Measurements from ENCODE around the gene ADGRF1. TPM values are rescaled to one million over a fixed set of nuclear protein-coding genes. Genes with fewer than 3 reads are reported as not detected.

The ADGRF1 gene
- total RNA-seq, 4 donors from 2014 or later: not detected

DNA sequence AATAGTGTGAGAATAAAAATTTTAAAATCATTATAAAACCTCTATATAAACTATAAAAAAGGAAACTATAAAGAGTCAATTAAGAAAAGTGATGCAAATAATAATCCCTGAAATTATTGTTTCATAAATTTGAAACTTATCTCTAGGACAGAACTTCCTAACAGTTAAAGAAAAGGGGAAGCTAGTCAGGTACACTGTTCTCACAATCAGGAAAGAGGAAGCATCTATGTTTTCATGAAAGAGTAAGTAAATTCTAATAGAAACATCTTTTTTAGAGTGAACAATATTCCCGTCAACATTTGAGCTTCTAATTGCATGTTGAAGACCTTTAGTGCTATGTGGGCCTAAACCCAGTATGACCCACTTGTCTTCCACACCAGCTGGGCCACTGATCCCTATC, 1.2 kb upstream of the ADGRF1 start:
- no peak for TF ChIP-seq CTCF (IDR thresholded peaks at IDR 0.05; ENCODE audit: low read depth)

DNA sequence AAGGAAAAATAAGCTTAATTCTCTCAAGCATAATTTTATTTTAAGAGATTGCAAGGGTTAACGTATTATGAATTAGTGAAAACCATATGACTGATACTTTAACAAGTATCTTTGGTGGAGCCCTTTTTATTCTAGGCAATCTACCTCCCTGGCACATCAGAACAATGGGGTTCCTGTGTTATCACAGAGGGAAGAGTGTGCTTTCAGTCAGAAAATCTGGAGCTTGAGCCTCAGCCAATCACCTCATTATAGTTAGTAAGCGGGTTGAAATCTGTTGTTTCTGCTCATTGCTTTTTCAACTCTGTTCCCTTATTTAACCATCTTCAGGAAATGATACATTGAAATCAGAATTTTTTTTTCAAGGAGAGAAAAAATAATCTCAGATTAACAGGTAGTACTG, 391 bp downstream of the ADGRF1 start:
- TF ChIP-seq CTCF (IDR thresholded peaks at IDR 0.05; ENCODE audit: low read depth): no peak

DNA sequence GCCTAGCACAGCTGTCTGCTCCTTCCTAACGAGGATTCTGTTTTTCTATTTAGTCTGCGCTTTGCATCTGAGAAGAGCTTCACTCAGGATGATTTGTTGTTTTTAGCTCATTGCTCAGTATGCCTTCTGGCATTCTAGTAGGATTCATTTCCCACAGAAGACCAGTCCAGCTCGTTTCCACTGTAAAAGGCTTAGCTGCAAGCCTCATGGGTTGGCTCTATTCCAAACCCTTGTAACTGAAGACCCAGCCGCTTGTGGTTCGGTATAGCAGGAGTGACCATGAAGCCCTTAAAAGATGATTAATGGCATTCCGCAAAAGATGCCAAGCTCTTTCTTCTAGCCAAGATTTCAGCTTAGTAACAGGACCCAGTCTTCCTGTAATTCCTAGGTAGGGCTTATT, 7.2 kb downstream of the ADGRF1 start:
- TF ChIP-seq CTCF (IDR thresholded peaks at IDR 0.05; ENCODE audit: low read depth): no peak

GRCh38 chr6:47034421-47034820, 7.7 kb downstream of the ADGRF1 start:
- TF ChIP-seq CTCF (IDR thresholded peaks at IDR 0.05; ENCODE audit: low read depth): no peak

DNA sequence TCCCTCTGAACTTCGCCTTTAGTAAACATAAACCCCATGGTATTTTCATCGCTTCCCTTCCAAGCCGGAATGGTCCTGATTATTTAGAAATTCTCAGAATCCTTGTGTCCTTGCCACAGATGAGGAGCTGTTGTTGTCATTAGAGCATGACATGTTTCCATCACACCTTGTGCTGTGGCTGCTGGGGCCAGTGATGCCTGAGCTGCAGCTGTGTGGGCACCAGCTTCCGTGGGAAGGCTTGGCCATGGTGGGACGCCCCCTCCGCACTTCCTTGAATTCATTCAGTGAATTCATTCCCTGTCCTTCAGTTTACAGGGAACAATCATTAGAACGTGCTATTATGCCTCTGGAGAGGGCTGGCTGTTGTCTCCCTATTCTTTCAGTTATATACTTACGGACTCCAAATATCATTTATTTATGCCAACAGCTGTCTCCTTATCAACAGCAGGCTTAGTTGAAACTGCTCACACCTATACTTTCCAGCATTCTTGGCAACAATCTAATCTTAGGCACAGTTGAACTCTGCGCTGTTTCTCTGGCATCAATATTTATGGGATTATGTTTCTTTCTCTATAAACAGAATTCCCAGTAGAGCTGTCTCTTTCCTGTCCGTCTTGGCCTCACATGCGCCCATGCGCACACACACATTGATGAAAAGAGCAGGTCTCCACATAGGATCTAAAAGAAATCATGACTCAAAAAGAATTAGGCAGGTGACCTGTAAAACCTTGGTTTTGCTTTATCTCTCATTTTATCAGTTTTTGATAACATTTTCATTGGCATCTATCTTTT, 9.0 kb downstream of the ADGRF1 start:
- TF ChIP-seq CTCF (IDR thresholded peaks at IDR 0.05; ENCODE audit: low read depth): no peak

GRCh38 chr6:47031656-47032055, 10.5 kb downstream of the ADGRF1 start:
- TF ChIP-seq CTCF (IDR thresholded peaks at IDR 0.05; ENCODE audit: low read depth): no peak

DNA sequence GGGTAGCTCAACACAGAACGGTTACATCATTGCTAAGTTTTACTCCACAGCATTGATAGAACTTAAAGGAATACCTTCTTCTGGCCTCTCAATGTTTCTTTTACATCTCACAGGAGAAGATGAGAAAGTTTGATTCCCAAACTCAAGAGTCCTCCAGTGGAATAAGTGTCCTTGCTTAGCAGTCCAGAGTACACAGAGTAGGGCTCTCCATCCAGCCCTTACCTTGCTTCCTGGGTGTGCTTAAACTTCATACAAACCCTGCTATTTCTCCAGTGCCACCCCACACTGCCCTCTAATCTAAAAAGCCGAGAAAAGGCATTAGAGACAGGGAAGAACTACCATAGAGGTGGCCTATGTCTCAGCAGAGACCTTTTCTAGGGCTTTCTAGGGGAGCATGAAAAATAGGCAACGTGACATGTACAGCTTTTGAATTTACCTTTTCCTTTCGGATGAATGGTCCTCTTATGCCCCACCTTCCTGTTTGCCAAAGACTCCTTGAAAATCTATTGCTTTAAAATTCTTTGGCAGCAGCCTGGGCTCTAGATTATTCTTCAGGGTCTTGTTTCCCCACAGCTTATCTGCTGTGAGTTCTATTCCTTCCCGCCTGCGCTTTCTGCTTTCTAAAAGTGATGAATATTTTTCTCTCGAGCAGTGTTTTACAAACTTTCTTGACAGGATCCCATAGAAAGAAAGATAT, 12.1 kb downstream of the ADGRF1 start:
- no peak for TF ChIP-seq CTCF (IDR thresholded peaks at IDR 0.05; ENCODE audit: low read depth)

All from subcutaneous adipose tissue (tissue), 4 donors.